OCI-LY3 (cell line): ENCODE results near the gene ARG2.

Source experiments
- H2AFZ ChIP-seq: fragments of 200-600, 300-600 bp; shearing (Covaris generic); 2 replicates; pipeline ENCODE4 v1.6.0; 2014; ENCODE audit warnings: antibody characterized with exemption, low read depth, low read length
- H3K27ac ChIP-seq: fragments of 200-600, 300-600 bp; sonication (generic); 2 replicates; pipeline ENCODE4 v1.5.1; 2014; ENCODE audit warnings: mild to moderate bottlenecking, low read length, moderate library complexity, mixed read lengths
- H3K27me3 ChIP-seq: fragments of 200-600, 300-600 bp; sonication (generic); 2 replicates; pipeline ENCODE4 v1.6.1; 2014; ENCODE audit warnings: low read depth, low read length, mixed read lengths
- H3K36me3 ChIP-seq: fragments of 200-600, 300-600 bp; sonication (generic); replicated peaks from 2 replicates; pipeline ENCODE3; 2014; ENCODE audit warnings: low read depth, low read length, mixed read lengths
- H3K4me1 ChIP-seq: fragments of 300-600, 200-600 bp; sonication (generic); 2 replicates; pipeline ENCODE4 v1.6.1; 2014; ENCODE audit warnings: low read length, mixed read lengths
- H3K4me2 ChIP-seq: fragments of 200-600, 300-600 bp; sonication (generic); 2 replicates; pipeline ENCODE4 v1.6.1; 2014; ENCODE audit warnings: low read length, mixed read lengths
- H3K4me3 ChIP-seq: fragments of 300-600, 200-600 bp; sonication (generic); 2 replicates; pipeline ENCODE4 v1.5.1; 2014; ENCODE audit warnings: antibody characterized with exemption, mild to moderate bottlenecking, low read length, moderate library complexity
- H3K79me2 ChIP-seq: fragments of 300-600, 200-600 bp; shearing (Covaris generic); 2 replicates; pipeline ENCODE4 v1.6.1; 2014; ENCODE audit warnings: mild to moderate bottlenecking, low read length, mixed read lengths
- H3K9ac ChIP-seq: fragments of 300-600, 200-600 bp; shearing (Covaris generic); 2 replicates; pipeline ENCODE4 v1.6.0; 2014; ENCODE audit warnings: mild to moderate bottlenecking, low read length, moderate library complexity
- H3K9me3 ChIP-seq: fragments of 200-600, 300-600 bp; shearing (Covaris generic); 2 replicates; pipeline ENCODE4 v1.6.1; 2014; ENCODE audit warnings: low read length, mixed read lengths; ENCODE audit not compliant: insufficient read depth
- H4K20me1 ChIP-seq: fragments of 200-600, 300-600 bp; sonication (generic); 2 replicates; pipeline ENCODE4 v1.6.1; 2016; ENCODE audit warnings: low read length, mixed read lengths; ENCODE audit not compliant: insufficient read depth
- EZH2phosphoT487 ChIP-seq: fragments of 200-600 bp; shearing (Covaris generic); IDR thresholded peaks from 2 replicates; pipeline ENCODE4 v1.6.1; 2018; ENCODE audit warnings: antibody characterized with exemption, mixed run types, low read depth
- TF ChIP-seq, protein P1 (sequence below): fragments of 200-600, 300-600 bp; sonication (generic); IDR thresholded peaks from 2 replicates; pipeline ENCODE4 v1.5.1; 2014; ENCODE audit warnings: antibody characterized with exemption, low read length, low read depth

ARG2 gene

GRCh38 chr14:67602076-67602475, 17.6 kb upstream of the ARG2 start:
- Histone ChIP-seq H3K9ac (no peak overlapping the region), H3K79me2 (peaks cover 13% of the 10 kb centered on the region), H3K4me1 (peaks cover 22% of the 10 kb centered on the region), H4K20me1 (no peaks in the 10 kb centered on the region), H3K27ac (no peak overlapping the region), H3K4me2 (no peak overlapping the region), H2AFZ (no peak overlapping the region), H3K4me3 (no peak overlapping the region), H3K9me3 (no peaks in the 10 kb centered on the region), H3K36me3 (no peaks in the 10 kb centered on the region), H3K27me3 (no peaks in the 10 kb centered on the region)
- no peak for TF ChIP-seq EZH2phosphoT487
- TF ChIP-seq, protein P1, sequence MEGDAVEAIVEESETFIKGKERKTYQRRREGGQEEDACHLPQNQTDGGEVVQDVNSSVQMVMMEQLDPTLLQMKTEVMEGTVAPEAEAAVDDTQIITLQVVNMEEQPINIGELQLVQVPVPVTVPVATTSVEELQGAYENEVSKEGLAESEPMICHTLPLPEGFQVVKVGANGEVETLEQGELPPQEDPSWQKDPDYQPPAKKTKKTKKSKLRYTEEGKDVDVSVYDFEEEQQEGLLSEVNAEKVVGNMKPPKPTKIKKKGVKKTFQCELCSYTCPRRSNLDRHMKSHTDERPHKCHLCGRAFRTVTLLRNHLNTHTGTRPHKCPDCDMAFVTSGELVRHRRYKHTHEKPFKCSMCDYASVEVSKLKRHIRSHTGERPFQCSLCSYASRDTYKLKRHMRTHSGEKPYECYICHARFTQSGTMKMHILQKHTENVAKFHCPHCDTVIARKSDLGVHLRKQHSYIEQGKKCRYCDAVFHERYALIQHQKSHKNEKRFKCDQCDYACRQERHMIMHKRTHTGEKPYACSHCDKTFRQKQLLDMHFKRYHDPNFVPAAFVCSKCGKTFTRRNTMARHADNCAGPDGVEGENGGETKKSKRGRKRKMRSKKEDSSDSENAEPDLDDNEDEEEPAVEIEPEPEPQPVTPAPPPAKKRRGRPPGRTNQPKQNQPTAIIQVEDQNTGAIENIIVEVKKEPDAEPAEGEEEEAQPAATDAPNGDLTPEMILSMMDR = no peak

DNA sequence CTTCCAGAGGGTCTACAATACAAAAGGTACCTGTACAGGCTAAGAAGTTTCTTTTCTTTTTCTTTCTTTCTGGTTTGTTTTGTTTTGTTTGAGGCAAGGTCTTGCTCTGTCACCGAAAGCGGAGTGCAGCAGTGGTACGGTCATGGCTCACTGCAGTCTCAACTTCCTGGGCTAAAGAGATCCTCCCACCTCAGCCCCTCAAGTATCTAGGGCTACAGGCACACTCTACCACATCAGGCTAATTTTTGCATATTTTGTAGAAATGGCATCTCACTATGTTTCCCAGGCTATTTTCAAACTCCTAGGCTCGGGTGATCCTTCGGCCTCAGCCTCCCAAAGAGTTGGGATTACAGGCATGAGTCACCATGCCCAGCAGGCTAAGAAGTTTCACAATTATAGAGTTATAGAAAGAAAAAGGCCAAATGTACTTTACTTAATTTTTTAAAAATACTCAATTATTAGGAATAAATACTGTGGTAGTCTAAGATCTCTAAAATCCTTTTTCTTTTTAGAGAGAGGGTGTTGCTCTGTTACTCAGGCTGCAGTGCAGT, 16.6 kb upstream of the ARG2 start:
- H3K9ac ChIP-seq = no peak overlapping the region
- H4K20me1 ChIP-seq = no peaks in the 10 kb centered on the region
- no peak overlapping the region for H2AFZ ChIP-seq
- no peak overlapping the region for H3K27ac ChIP-seq
- peaks cover 22% of the 10 kb centered on the region for H3K4me1 ChIP-seq
- peak overlapping the region; percentile 10 for H3K4me2 ChIP-seq
- TF ChIP-seq EZH2phosphoT487 = no peak
- H3K9me3 ChIP-seq = no peaks in the 10 kb centered on the region
- H3K4me3 ChIP-seq = no peak overlapping the region
- no peaks in the 10 kb centered on the region for H3K36me3 ChIP-seq
- no peaks in the 10 kb centered on the region for H3K27me3 ChIP-seq
- H3K79me2 ChIP-seq = peaks cover 13% of the 10 kb centered on the region

GRCh38 chr14:67607646-67608045, 12.1 kb upstream of the ARG2 start:
- no peaks in the 10 kb centered on the region for H3K79me2 ChIP-seq
- no peak overlapping the region for H2AFZ ChIP-seq
- no peak for TF ChIP-seq EZH2phosphoT487
- TF ChIP-seq, protein P1 = no peak
- no peak overlapping the region for H3K4me2 ChIP-seq
- H4K20me1 ChIP-seq = no peaks in the 10 kb centered on the region
- H3K9me3 ChIP-seq = no peaks in the 10 kb centered on the region
- H3K9ac ChIP-seq = no peak overlapping the region
- H3K27ac ChIP-seq = no peak overlapping the region
- H3K4me3 ChIP-seq = no peak overlapping the region
- peaks cover 3% of the 10 kb centered on the region; the same call in 1 of the 2 replicates for H3K4me1 ChIP-seq
- H3K27me3 ChIP-seq = no peaks in the 10 kb centered on the region
- no peaks in the 10 kb centered on the region for H3K36me3 ChIP-seq

- no peak overlapping the region for H3K27ac ChIP-seq
Observed at GRCh38 chr14:67609642-67610310, 9.9 kb upstream of the ARG2 start.

More at GRCh38 chr14:67609642-67610310, 9.9 kb upstream of the ARG2 start:
- TF ChIP-seq, protein P1 = no peak
- TF ChIP-seq EZH2phosphoT487 = no peak
- Histone ChIP-seq H2AFZ (no peak overlapping the region), H3K4me1 (no peaks in the 10 kb centered on the region), H3K79me2 (no peaks in the 10 kb centered on the region), H3K36me3 (no peaks in the 10 kb centered on the region), H3K9ac (no peak overlapping the region), H4K20me1 (no peaks in the 10 kb centered on the region), H3K9me3 (no peaks in the 10 kb centered on the region), H3K27me3 (no peaks in the 10 kb centered on the region), H3K4me2 (no peak overlapping the region), H3K4me3 (no peak overlapping the region)
